Heart left ventricle (tissue), 13 donors: ENCODE data around the gene MUSK.

ENCODE experiments used
- CTCF ChIP-seq, 12 donors: fragments of 200-600 bp; sonication (generic) in 4 of 12; IDR thresholded peaks; one replicate each; pipeline versions ENCODE4 v1.5.0 to v1.8.0; 2018 to 2022; ENCODE audit warnings: antibody characterized with exemption in 12 of 12, mild to moderate bottlenecking in 5 of 12
- POLR2A ChIP-seq, 2 donors: fragments of 450-650 bp; IDR thresholded peaks; one replicate each; pipeline ENCODE4 v1.6.1; 2017; ENCODE audit warnings: antibody characterized with exemption in 2 of 2, mild to moderate bottlenecking in 2 of 2, moderate library complexity in 2 of 2
- donor health status: ischemic (EF 13 %, LVEDD 7.1; RV severe dilation, severe dysfunction).
- donor health status: DM: no; HTN: yes; CAD: no.
- donor health status: DM: no; HTN: no; CAD: no.
- donor health status: ischemic (EF 25% LVEDD 6.9; RV normal size, moderate dysfunction).
- donor health status: ischemic (EF 25% LVEDD 5.7; RV mildly dilated, moderate dysfunction).
- donor health status: ischemic (EF 35%, LVEDD 5.7; RV mildly dilated, moderate dysfunction).
- donor health status: nonischemic (EF 11% LVEDD 7.7; RV severe dilation, severe dysfunction).
- donor health status: DM: yes; HTN: yes; CAD: no.
- donor health status: PGD.
- donor health status: ischemic (EF 29% LVEDD 5.4; RV normal size, mild dysfunction).
- donor health status: nonischemic (EF 23%, LVEDD 6.1; RV moderate dilation, normal function).

- TF ChIP-seq CTCF (IDR thresholded peaks at IDR 0.05), result no peak
- no peak for TF ChIP-seq POLR2A (IDR thresholded peaks at IDR 0.05)
These were observed 120.3 kb downstream of the MUSK start for GRCh38 chr9:110788871-110789270.
